ENCODE measurements around the gene KMT5B.

KMT5B gene

DNA sequence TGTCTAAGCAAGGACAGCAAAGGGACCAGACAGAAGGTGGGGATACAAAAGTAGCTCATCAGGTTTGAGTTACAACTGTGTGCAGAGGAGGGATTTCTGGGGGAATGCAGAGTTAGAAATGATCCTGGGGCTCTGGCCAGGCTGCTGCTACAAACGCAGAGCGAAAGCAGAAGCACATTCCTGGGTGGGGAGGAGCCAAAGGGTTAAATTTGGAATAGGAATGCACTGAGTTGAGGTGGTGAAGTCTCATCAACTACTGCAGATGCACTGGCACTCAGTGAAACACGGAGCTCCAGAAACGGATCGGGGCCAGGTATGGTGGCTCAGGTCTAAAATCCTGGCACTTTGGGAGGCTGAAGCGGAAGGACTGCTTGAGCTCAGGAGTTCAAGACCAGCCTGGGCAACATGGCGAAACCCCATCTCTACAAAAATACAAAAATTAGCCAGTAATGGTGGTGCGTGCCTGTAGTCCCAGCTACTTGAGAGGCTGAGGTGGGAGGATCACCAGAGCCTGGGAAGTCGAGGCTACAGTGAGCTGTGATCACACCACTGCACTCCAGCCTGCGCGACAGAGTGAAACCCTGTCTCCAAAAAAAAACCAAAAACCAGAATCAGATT lies 95.1 kb downstream of the KMT5B start:
- DNase-seq (ENCODE audit: low read depth in 2 of 2), result no peak

DNA sequence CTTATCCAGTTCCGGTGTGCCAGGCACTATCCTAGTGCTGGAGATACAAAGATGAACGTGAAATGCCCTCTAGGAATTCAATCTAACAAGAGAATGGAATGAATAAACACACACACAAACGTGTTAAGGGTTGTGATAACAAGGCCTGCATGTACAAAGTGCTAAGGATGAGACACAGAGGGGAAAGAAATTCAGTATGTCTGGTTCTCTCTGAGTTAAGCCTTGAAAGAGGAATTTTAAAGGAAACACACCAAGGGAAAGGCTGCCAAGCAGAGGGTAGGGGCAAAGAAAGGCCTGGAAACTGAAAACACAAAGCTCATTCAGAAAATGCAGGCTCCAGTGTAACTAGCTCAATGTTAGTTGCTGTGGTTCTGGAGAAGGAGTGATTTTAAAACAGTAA lies 96.1 kb downstream of the KMT5B start:
- DNase-seq (ENCODE audit: low read depth in 2 of 2), result no peak

DNA sequence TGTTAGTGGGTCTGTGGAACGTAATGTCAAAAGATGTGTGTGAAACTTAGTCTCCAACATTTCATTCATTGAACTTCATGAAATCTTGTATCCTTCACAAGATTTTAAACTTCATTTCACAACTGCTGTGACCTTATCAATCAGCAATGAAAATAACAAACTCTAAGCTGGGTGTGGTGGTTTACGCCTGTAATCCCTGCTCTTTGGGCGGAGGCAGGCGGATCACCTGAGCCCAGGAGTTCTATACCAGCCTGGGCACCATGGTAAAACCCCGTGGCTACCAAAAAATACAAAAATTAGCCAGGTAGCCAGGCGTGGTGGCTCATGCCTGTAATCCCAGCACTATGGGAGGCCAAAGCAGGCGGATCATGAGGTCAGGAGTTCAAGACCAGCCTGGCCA lies 97.0 kb downstream of the KMT5B start:
- DNase-seq (ENCODE audit: low read depth in 2 of 2), result no peak

DNA sequence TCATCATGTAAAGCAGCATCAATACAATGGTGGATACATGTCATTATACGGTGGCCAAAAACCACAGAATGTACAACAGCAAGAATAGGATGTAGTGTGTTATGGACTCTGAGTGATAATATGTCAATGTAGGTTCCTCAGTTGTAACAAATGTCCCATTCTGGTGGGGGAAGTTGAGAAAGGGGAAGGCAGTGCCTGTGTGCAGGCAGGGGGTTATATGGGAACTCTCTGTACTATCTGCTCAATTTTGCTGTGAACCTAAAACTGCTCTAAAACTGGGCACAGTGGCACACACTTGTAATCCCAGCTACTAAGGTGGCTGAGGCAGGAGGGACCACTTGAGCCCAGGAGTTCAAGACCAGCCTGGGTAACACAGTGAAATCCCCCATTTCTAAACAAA lies 97.8 kb downstream of the KMT5B start:
- DNase-seq (ENCODE audit: low read depth in 2 of 2), result no peak

DNA sequence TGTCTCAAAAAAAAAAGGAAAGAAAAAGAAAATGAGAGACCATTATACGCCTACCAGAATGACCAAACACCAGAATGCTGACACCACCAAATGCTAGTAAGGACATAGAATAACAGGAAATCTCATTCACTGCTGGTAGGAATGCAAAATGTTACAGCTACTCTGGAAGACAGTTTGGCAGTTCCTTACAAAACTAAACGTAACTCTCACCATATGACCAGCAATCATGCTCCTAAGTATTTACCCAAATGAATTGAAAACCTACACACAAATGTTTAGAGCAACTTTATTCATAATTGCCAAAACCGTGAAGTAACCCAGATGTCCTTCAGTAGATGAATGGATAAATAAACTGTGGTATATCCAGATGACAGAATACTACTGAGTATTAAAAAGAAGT lies 99.1 kb downstream of the KMT5B start:
- DNase-seq (ENCODE audit: low read depth in 2 of 2), result no peak

DNA sequence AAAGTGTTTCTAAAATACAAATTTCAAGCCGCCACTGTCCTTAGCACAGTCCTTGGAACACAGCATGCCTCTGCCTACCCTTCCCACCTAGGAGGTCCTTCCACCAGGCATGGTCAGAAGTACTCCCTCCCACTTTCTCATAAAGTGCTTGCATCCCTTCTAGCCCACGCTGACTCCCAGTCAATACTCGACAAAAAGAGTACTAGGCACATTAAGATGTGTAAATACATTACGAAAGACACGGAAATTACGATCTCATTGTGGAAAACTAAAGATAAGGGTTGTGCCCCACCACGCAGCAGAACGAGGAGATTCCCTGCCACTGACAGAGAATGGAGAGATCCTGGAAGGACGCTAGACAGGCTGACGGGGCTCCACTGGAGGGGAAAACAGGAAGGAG lies 105.4 kb downstream of the KMT5B start:
- DNase-seq (ENCODE audit: low read depth in 2 of 2), result no peak

DNA sequence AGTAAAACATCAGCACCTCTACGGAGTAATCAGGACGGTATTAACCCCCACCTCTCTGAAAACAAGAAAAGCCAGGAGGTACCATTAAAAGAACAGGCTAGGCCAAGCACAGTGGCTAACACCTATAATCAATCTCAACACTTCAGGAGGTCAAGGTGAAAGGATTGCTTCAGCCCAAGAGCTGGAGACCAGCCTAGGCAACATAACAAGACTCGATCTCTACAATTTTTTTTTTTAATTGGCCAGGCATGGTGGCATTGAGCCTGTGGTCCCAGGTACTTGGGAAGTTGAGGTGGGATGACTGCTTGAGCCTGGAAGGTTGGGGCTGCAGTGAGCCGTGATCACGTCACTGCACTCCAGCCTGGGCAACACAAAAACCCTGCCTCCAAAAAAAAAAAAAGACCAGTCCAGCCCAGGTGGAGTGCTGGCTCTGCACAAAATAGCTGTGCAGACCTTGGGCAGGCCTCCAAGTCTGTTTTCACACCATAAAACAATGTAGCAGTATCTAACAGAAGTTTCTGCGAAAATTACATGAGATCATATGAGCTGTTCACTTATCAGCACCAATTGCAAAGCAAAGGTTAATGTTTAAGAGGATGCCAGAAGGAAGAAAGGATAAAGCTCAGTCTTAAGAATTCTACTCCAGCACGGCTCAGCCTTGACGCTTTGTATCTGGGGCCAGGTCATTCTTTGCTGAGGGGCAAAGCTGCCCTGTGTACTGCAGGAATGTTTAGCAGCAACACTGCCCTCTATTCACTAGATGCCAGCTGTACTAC lies 106.7 kb downstream of the KMT5B start:
- DNase-seq (ENCODE audit: low read depth in 2 of 2), result no peak
